Kasumi-1 (cell line): Measurements from ENCODE around the gene CEACAM8.
"Not testable (repeated sequence)": the region's sequence is repeated elsewhere in the genome, so short reads cannot be mapped to it uniquely, and the experiment has no call there.

Source experiments
- DNase-seq, 2 experiments: peaks; one replicate each; lab custom pipeline; 2025; lab: John Stamatoyannopoulos, UW

Gene CEACAM8

DNA sequence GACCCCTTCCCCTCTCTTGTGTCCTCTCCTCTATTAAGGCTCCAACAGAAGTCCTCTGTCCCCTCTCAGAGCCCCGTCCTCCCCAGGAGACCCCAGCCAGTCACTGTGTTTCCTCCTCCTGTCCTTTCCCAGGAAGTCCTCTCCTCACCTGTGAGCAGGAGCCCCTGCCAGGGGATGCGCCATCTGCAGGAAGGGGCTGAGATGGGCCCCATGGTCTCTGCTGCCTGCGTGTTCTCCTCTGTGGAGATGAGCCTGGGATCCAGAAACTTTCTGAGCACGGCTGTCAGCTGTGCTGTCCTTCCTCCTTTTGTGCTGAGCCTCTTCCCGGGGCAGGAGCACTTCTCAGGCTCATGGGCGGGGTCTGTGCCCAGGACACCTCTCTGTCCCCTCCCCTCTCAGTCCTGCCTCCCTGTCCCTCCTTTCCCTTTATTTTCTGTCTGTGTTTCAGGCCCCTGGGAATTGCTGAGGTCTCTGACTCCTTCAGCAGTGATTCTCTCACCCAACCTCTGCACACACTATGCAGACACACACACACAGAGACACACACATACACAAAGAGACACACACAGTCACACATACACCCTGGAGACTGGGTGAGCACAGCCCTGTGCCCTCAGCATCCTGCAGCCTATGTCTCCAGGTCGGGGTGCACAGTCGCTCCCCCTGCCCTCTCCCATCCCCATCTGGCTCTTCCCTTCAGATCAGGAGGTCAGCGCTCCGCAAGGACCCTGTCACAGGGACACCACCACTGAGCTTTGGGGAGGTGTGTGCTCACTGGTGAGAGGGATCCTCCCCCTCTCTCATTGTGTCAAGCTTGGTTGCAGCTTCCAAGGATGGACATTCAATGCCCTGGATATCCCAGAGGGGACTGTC lies at the start of gene CEACAM8:
Gene CEACAM8, minus strand, starts transcription at position 308 of the 873 bp plus-strand sequence. Its CDS starts 96 bp downstream, at position 212.
- DNase-seq: no peak

GRCh38 chr19:42639324-42640092 lies 44.8 kb upstream of the CEACAM8 start:
- not testable (repeated sequence) for DNase-seq

- DNase-seq: no peak
These were observed 40.5 kb upstream of the CEACAM8 start for GRCh38 chr19:42635233-42635539.

DNA sequence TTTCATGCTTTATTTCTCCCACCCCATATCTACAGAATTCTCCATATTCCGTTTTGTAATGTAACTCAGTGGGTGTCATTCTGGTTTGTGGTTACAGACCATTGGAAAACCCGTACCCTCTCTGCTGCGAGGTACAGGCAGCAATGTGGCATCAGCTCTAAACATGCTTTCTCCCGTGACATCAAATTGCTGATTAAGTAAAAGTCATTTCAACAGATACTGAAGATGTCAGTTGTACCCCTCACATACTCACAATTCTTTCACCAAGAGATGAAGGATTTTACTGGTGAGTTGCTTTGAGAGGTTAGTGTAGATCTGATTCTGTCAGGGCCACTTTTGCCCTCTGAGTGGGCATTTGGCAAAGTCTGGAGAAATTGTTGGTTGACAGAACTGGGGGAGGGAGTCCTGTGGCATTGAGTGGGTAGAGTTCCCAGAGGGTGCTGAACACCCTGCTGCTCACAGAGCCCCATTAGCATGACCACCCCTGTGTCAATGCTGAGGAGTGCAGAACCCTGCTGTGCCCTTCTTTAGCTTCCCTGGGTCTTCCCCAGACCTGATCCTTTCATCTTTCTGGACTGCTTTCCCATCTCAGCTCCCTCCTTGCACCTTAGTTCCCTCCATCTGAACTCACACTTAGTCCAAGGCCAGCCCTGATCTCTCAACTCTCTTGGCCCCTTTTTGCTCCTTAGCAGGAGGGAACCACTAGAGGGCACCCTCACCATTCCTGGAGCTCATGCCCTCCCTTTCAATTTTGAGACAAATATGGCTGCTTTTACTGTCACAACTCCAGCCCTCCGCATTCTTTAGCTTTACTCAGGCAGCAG lies 39.9 kb upstream of the CEACAM8 start:
- DNase-seq: peak; percentile 42 to 48

- no peak for DNase-seq
These were observed 34.5 kb upstream of the CEACAM8 start for GRCh38 chr19:42629191-42629590.

GRCh38 chr19:42628411-42629140 lies 33.9 kb upstream of the CEACAM8 start:
- DNase-seq: no peak

- no peak for DNase-seq
These were observed 33.2 kb upstream of the CEACAM8 start for GRCh38 chr19:42627916-42628315.

DNA sequence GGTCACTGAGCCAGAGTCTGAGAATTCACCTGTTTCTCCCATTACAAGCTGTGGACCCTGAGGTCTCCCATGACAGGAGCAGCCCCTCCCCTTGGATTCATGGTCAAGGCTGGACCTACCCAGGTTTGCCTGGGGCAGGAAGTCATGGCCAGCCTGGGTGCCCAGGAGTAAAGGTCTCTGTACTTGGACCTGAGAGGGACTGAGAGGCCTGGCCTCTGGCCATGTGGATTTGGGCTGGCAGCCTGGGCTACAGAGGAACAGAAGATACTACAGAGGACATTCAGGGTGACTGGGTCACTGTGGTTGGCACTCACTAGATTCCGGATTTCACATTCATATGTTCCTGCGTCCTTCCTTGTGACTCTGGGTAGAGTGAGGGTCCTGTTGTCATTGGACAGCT lies 31.5 kb upstream of the CEACAM8 start:
- no peak for DNase-seq

DNA sequence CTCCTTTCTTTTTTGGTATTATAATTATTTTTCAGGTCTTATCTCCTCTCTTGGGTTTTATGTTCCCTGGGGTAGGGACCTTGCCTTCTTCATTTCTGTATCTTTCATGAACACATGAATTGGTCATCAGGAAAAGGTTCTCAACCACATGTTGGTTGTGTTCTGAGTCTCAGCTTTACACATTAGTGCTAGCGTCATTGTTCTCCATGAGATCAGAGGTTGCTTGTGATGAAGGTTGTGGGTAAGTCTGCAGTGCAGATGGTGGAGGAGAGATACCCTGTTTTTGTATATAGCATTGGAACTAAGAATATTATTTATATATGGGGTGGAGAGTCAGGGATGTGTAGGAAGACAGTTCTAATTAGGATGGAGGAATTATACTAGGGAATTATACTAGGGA lies 24.5 kb upstream of the CEACAM8 start:
- no peak for DNase-seq

DNA sequence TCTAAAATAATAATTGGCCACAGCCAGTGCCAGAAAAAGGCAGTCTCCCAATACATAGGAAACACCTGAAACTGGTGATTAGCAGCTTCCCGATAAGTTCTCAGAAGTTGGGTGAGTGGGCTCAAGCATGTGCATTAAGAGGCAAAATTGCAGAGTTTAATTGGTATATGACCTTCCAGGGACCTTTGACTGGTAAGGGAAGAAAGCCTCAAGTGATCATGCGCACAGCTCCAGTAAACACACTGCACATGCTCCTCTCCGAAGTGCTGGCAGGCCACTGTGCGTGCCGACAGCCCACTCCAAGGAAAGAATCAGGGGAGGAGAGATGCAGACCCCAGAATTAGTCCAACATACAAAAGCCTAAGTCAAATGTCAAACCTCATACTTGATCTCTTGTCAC lies 18.9 kb upstream of the CEACAM8 start:
- no peak for DNase-seq

GRCh38 chr19:42610401-42610915 lies 15.7 kb upstream of the CEACAM8 start:
- not testable (repeated sequence) for DNase-seq

- DNase-seq: peak; percentile 41 to 46
These were observed 12.1 kb upstream of the CEACAM8 start for GRCh38 chr19:42606660-42607351.

- peak; percentile 46 to 51 for DNase-seq
These were observed 7.2 kb upstream of the CEACAM8 start for GRCh38 chr19:42601811-42602443.

- DNase-seq: peak; percentile 10 to 19
These were observed 1.8 kb upstream of the CEACAM8 start for GRCh38 chr19:42596391-42597072.

DNA sequence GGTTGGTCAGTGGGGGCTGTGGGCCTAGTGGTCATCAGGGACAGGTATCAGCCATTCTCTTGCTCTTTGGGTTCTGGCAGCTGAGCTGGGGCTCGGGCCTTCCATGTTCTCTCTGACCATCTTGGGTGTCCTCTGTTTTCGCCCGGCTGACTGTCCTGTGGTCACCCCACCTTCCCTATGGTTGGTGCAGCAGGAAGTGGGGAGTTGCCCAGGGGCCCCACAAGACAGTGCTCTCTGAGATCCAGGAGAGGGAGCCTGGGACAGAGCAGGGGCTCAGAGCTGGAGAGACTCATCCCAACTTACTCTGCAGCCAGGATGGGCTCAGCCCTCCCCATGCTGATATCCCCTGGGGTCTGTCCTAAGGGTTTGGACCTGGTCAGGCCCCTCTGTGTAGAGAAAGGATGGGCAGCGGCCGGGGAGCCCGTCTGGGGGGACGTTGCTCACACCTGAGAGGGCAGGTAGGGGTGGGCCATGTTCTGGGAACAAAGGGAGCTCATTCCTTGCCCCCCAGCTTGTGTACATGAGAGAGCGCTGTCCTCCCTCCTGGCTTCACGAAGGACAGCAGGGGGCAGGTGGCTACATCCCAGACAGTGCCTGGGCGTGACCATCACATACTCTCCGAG lies 937 bp upstream of the CEACAM8 start:
- no peak for DNase-seq

DNA sequence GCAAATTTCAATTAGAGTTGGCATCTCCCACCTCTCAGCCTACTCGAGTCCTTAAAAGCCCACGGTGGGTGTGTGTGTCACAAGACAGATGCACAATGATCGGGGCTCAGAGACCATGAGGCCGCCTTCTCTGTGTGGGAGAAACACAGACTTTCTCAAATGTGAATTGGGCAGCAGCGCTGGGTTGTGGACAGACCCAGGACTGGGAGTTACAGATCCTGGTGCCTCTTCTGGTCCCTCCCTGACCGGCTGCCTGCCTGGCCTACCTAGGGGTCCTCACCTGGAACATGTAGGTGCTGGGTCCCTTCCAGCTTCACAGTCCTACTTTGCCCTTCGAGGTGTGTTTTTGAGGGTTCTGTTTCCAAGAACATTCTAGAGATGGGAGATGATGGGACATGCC lies 4.9 kb downstream of the CEACAM8 start:
- DNase-seq: no peak

GRCh38 chr19:42584466-42584865 lies 10.3 kb downstream of the CEACAM8 start:
- no peak for DNase-seq

GRCh38 chr19:42577016-42577415 lies 17.7 kb downstream of the CEACAM8 start:
- DNase-seq: no peak

DNA sequence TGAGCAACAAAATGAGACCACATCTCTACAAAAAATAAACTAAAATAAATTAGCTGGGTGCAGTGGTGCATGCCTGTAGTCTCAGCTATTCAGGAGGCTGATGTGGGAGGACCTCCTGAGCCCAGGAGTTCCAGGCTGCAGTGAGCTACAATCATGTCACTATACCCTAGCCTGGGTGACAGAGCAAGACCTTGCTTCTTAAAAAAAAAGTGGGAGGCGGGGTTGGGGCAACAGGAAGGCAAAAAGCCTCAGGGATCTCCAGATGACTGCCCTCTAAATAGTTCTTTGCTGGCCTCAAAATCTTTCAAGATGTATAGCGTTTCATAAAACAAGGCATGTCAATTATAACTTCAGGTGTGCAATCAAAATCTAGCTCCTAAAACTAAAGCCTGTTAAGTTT lies 18.5 kb downstream of the CEACAM8 start:
- no peak for DNase-seq
